AG04449 (cell line): ENCODE data around the gene C5orf24.

Source experiments
- CTCF ChIA-PET: fragments of 350-600 bp; formaldehyde crosslinking; extraction: SDS; loops from one replicate; lab custom pipeline; 2021; ENCODE audit warnings: antibody characterized with exemption; lab: Yijun Ruan, JAX
- POLR2A ChIA-PET: fragments of 400-600, 350-600 bp; formaldehyde crosslinking; extraction: SDS; loops from one replicate; lab custom pipeline; 2020; ENCODE audit warnings: antibody characterized with exemption, inconsistent platforms; lab: Yijun Ruan, JAX
- DNase-seq: peaks from one replicate; pipeline ENCODE4 v3.0.0-alpha.2; 2010; ENCODE audit warnings: low read depth, low spot score
- H3K4me3 ChIP-seq: 2 replicates; pipeline ENCODE4 v1.5.1; 2011; ENCODE audit warnings: low read depth, mild to moderate bottlenecking, control low read depth, low read length
- CTCF ChIP-seq: IDR thresholded peaks from one replicate; pipeline ENCODE4 v1.5.1; 2011; ENCODE audit warnings: mild to moderate bottlenecking, moderate library complexity, low read length, control low read depth, inconsistent platforms; ENCODE audit not compliant: insufficient read depth; ENCODE audit errors: missing control alignments

The C5orf24 gene

DNA sequence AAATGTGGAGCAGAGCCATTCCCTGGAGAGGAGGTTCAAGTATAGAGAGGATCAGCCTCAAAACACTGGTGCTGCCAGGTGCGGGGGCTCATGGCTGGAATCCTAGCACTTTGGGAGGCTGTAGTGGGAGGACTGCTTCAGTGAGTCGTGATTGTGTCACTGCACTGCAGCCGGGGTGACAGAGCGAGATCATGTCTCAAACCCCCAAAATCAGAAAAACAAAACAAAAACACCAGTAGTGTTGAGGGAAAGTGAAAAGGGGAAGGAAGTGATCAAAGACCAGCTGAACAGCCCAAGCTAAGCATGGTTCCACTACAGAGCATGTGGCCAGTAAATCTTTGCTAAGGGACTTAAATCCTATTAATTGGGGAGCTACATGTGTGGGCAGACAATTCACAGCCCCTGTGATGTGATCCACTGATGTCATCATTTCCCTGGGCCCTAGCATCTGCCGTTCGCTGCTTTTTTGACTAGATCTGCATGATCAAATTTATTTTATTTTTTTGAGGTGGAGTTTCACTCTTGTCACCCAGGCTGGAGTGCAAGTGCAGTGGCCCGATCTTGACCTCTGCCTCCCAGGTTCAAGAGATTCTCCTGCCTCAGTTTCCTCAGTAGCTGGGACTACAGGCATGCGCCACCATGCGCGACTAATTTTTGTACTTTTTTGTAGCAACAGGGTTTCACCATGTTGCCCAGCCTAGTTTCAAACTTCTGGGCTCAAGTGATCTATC, 56.5 kb downstream of the C5orf24 start:
- no peak for DNase-seq
- ChIA-PET CTCF (interaction anchor here (0.7 to 5.4 kb wide), 5 partner anchors 9 to 163 kb away, joined by 3 to 49 read pairs (median 4); partner anchors contain the start of gene CAMLG), POLR2A (interaction anchor here (0.7 kb wide), 1 partner anchor 164 kb away, joined by 3 read pairs; the partner anchor contains the start of gene CAMLG)
- TF ChIP-seq CTCF, result no peak
- no peak overlapping the region for H3K4me3 ChIP-seq

DNA sequence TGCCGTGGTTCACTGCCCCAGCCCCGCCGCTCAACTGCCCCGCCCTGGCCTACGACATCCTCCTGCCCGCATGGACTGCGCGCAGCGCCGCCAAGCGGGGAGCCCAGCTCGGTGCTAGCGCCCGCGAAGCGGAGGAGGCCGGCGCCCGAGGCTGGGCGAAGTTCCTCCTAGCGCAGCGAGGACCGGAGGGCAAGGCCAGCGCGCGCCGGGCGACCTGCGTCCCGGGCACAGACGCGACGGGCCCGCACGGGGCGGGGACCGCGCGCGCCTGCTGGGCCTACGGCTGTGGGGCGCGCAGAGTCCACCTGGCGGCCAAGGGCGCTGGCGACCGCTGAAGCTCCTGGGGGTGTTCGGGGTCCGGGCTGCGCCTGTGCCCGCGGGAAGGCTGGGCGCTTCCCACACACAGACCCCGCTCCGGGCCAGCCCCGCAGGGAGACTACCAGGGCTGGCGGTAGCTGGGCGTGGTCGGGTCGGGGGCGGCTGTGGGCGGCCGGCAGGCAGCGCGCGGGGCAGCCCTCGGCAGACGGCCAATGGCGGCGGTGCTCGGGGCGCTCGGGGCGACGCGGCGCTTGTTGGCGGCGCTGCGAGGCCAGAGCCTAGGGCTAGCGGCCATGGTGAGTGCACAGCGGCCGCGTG, 59.0 kb downstream of the C5orf24 start, which contains the start of gene PCBD2:
Gene PCBD2 (plus strand): TSS at position 522 of the 636 bp plus-strand sequence. CDS start 9 bp downstream, at position 531.
- POLR2A ChIA-PET, result interaction anchor here (1.0 to 2.2 kb wide), 6 partner anchors 30 to 274 kb away, joined by 3 to 8 read pairs (median 6); partner anchors contain the start of genes C5orf24, CAMLG and TXNDC15
- CTCF ChIA-PET, result interaction anchor here (0.7 to 5.4 kb wide), 51 partner anchors 8 to 601 kb away, joined by 3 to 49 read pairs (median 4); partner anchors contain the start of genes C5orf24, CAMLG, DDX46 and SAR1B
- peak; percentile 21 for DNase-seq
- peak within 1 kb of the TSS; percentile 74 for H3K4me3 ChIP-seq
- TF ChIP-seq CTCF, result peak; percentile 97

DNA sequence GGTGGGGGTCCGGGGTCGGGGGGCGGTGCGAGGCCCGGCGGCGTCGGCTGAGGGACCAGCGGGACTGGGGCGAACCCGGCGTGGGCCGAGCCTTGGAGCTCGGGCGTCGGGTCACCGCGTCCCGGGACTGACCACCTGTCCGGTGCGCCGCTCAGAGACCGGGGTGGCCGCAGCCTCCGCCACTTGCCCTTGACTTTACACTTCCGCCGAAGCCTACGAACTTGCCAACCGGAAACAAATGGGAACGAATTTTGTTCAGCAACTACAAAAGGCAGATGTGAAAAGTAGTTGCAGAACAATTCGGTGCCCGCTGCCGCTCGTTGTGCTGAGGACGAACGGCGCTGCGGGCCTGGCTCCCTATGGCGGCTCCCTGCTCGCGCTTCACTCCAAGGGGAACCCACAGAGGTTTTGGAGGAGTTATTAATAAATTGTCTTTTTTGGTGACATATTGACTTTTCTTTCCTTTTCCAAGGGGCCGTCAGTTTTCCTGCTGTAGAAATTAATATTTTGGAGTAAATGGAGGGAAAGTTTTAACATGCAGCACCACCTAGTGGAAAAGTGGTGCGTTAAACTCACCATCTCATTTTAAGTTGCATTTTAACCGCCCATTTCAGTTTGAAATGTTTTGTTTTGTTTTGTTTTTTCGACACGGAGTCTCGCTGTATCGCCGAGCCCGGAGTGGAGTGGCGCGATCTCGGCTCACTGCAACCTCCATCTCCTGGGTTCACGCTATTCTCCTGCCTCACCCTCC, 59.7 kb downstream of the C5orf24 start:
- H3K4me3 ChIP-seq, result peak overlapping the region; percentile 74
- peak; percentile 49 for TF ChIP-seq CTCF
- ChIA-PET POLR2A (interaction anchor here (1.0 to 2.2 kb wide), 6 partner anchors 31 to 273 kb away, joined by 3 to 8 read pairs (median 6); partner anchors contain the start of genes C5orf24, CAMLG and TXNDC15), CTCF (interaction anchor here (0.7 to 5.4 kb wide), 46 partner anchors 8 to 442 kb away, joined by 3 to 49 read pairs (median 4); partner anchors contain the start of genes C5orf24, CAMLG, DDX46 and SAR1B)
- DNase-seq, result no peak

DNA sequence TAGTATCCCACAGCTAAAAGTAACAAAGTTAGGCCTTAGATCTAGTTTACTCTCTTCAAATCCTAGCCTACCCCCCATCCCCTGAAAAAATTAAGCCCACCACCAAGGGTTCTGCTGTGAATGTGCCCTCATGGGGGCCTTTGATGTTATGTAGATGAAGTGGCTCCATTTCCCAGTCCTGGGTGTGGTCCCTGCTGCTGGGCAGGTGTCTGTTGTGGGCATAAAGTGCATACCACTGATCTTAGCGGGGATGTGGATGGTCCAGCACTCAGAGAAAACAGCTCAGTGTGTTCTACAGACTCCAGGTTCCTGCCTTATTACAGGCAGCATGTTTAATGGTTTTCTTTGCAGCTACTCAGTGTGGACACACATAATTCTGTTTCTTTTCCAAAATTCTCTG, 61.0 kb downstream of the C5orf24 start:
- no peak for TF ChIP-seq CTCF
- CTCF ChIA-PET, result interaction anchor here (0.7 to 5.4 kb wide), 9 partner anchors 11 to 440 kb away, joined by 3 to 49 read pairs (median 4); partner anchors contain the start of gene CAMLG
- POLR2A ChIA-PET, result interaction anchor here (1.2 kb wide), 1 partner anchor 169 kb away, joined by 3 read pairs; the partner anchor contains the start of gene CAMLG
- DNase-seq, result no peak
- no peak overlapping the region for H3K4me3 ChIP-seq
